Esophagus muscularis mucosa (tissue), 4 donors: ENCODE data around the gene SV2B. TPM values are rescaled to one million over a fixed set of nuclear protein-coding genes. Genes with fewer than 3 reads are reported as not detected.

Source experiments
- DNase-seq: peaks from one replicate; pipeline ENCODE4 v3.0.0-alpha.2; 2017; ENCODE audit errors: extremely low spot score
- H3K27ac ChIP-seq, 4 donors: fragments of 200-600 bp; sonication (generic); replicated peaks in 1 of 4; 1 replicate in 3 of 4; 2 replicates in 1 of 4; pipeline ENCODE4 v1.5.1; 2016 to 2019; ENCODE audit warnings: mild to moderate bottlenecking in 1 of 4
- H3K27me3 ChIP-seq, 4 donors: fragments of 200-600 bp; sonication (generic); one replicate each; pipeline versions ENCODE4 v1.5.1 to v1.6.0; 2016 to 2019
- H3K36me3 ChIP-seq, 4 donors: fragments of 200-600 bp; sonication (generic); one replicate each; pipeline ENCODE4 v1.5.1; 2016 to 2019
- H3K4me1 ChIP-seq, 4 donors: fragments of 200-600 bp; sonication (generic); one replicate each; pipeline ENCODE4 v1.5.1; 2016 to 2019
- H3K4me3 ChIP-seq, 4 donors: fragments of 200-600 bp; sonication (generic); 1 replicate in 2 of 4; 2 replicates in 2 of 4; pipeline ENCODE4 v1.5.1; 2016 to 2019; ENCODE audit warnings: mild to moderate bottlenecking in 4 of 4, moderate library complexity in 1 of 4
- H3K9me3 ChIP-seq, 4 donors: fragments of 200-600 bp; sonication (generic); 1 replicate in 3 of 4; 2 replicates in 1 of 4; pipeline ENCODE4 v1.5.1; 2016 to 2019
- CTCF ChIP-seq, 3 experiments: fragments of 200-600 bp in 2 of 3; fragments of 450-650 bp in 1 of 3; sonication (generic) in 2 of 3; IDR thresholded peaks; one replicate each; pipeline ENCODE4 v1.5.1; 2017 to 2019; ENCODE audit warnings: antibody characterized with exemption in 3 of 3, mild to moderate bottlenecking in 2 of 3, moderate library complexity in 1 of 3
- EP300 ChIP-seq: sonication (generic); formaldehyde crosslinking; IDR thresholded peaks from one replicate; pipeline ENCODE4 v1.6.1; 2017; ENCODE audit warnings: antibody characterized with exemption
- POLR2A ChIP-seq: fragments of 450-650 bp; IDR thresholded peaks from one replicate; pipeline ENCODE4 v1.6.1; 2017; ENCODE audit warnings: antibody characterized with exemption, moderate library complexity, mild to moderate bottlenecking, low read depth
- POLR2AphosphoS5 ChIP-seq, 2 donors: sonication (generic); formaldehyde crosslinking; IDR thresholded peaks; one replicate each; pipeline ENCODE4 v1.6.1; 2017; ENCODE audit warnings: antibody characterized with exemption in 2 of 2
- WGBS: methylation state at CpG from one replicate; pipeline ENCODE4 v1.1.5; 2018; 5-methylcytosine and 5-hydroxymethylcytosine counted together
- intact Hi-C: fragments of 100-400 bp; cut with DNase I; formaldehyde crosslinking; loops from one replicate; pipeline ENCODE4 v1.15.1; 2023
- total RNA-seq, 4 donors: library from RNA; depleted of rRNA; stranded (reverse); fragments of >200 nt; gene quantifications; one replicate each; pipeline versions ENCODE4 v1.1.0 to v1.2.1, GENCODE V29; 2016

The SV2B gene
- total RNA-seq, 4 donors from 2014 or later, result 1.9 to 3.0 (median 2.1) TPM

GRCh38 chr15:91264651-91265351, 164.7 kb downstream of the SV2B start:
- no peak for DNase-seq
- intact Hi-C loops, result no loop called here
- no peak for TF ChIP-seq EP300
- TF ChIP-seq CTCF (IDR thresholded peaks at IDR 0.05), result no peak
- no peak for TF ChIP-seq POLR2AphosphoS5 (IDR thresholded peaks at IDR 0.05)
- no peak for TF ChIP-seq POLR2A
- 84% methylated on average over 11 of the region's 11 CpGs for WGBS
- Histone ChIP-seq H3K4me3 (peak overlapping the region in 2 of 4 donors; percentile 28 to 39), H3K9me3 (no peaks in the 10 kb centered on the region), H3K4me1 (peaks cover 24 to 32% (median 30%) of the 10 kb centered on the region in 4 donors), H3K27ac (peak overlapping the region; percentile 68 to 80 (median 76)), H3K36me3 (no peaks in the 10 kb centered on the region), H3K27me3 (no peaks in the 10 kb centered on the region)

- no peak for DNase-seq
- WGBS, result 92% methylated on average over 4 of the region's 4 CpGs
- Histone ChIP-seq H3K27me3 (no peaks in the 10 kb centered on the region), H3K36me3 (no peaks in the 10 kb centered on the region), H3K9me3 (no peaks in the 10 kb centered on the region), H3K4me1 (peaks cover 24 to 32% (median 30%) of the 10 kb centered on the region in 4 donors), H3K4me3 (no peak overlapping the region), H3K27ac (peak overlapping the region in 3 of 4 donors; percentile 1 to 78 (median 73))
- no peak for TF ChIP-seq CTCF (IDR thresholded peaks at IDR 0.05)
- TF ChIP-seq POLR2A, result no peak
- no peak for TF ChIP-seq EP300
- peak in 1 of 2 donors; percentile 7 for TF ChIP-seq POLR2AphosphoS5 (IDR thresholded peaks at IDR 0.05)
- intact Hi-C loops, result no loop called here
These were observed 165.4 kb downstream of the SV2B start for GRCh38 chr15:91265416-91265940.

GRCh38 chr15:91268510-91268909, 168.5 kb downstream of the SV2B start:
- no peak for DNase-seq
- TF ChIP-seq CTCF (IDR thresholded peaks at IDR 0.05) (peak in 2 of 3 experiments; percentile 8 to 14), EP300 (no peak), POLR2A (no peak), POLR2AphosphoS5 (IDR thresholded peaks at IDR 0.05) (no peak)
- Histone ChIP-seq H3K27me3 (no peaks in the 10 kb centered on the region), H3K27ac (no peak overlapping the region), H3K9me3 (no peaks in the 10 kb centered on the region), H3K4me1 (peaks cover 19 to 30% (median 21%) of the 10 kb centered on the region in 4 donors), H3K36me3 (no peaks in the 10 kb centered on the region), H3K4me3 (no peak overlapping the region)
- 94% methylated on average over 11 of the region's 11 CpGs for WGBS
- intact Hi-C loops, result loop anchor here (2.0 kb wide), 1 partner anchor 312 kb away; no protein-coding TSS in a partner anchor

- no peak for TF ChIP-seq EP300
- TF ChIP-seq POLR2A, result no peak
- no peak for TF ChIP-seq POLR2AphosphoS5 (IDR thresholded peaks at IDR 0.05)
- no peak for TF ChIP-seq CTCF (IDR thresholded peaks at IDR 0.05)
- Histone ChIP-seq H3K27ac (no peak overlapping the region), H3K27me3 (no peaks in the 10 kb centered on the region), H3K4me3 (no peak overlapping the region), H3K36me3 (no peaks in the 10 kb centered on the region), H3K4me1 (peaks cover 0 to 9% (median under 1%) of the 10 kb centered on the region in 4 donors), H3K9me3 (peaks cover 0 to 3% (median under 1%) of the 10 kb centered on the region in 4 donors)
- DNase-seq, result no peak
- intact Hi-C loops, result loop anchor here (1.0 kb wide), 1 partner anchor 214 kb away; no protein-coding TSS in a partner anchor
- 84% methylated on average over 15 of the region's 15 CpGs for WGBS
These were observed 170.7 kb downstream of the SV2B start for GRCh38 chr15:91270747-91271146.
